ENCODE results near the gene ZNF786. TPM values are rescaled to one million over a fixed set of nuclear protein-coding genes. Genes with fewer than 3 reads are reported as not detected.

ZNF786 gene
- total RNA-seq, 1 donor from 2014 or later: 20.6 TPM

DNA sequence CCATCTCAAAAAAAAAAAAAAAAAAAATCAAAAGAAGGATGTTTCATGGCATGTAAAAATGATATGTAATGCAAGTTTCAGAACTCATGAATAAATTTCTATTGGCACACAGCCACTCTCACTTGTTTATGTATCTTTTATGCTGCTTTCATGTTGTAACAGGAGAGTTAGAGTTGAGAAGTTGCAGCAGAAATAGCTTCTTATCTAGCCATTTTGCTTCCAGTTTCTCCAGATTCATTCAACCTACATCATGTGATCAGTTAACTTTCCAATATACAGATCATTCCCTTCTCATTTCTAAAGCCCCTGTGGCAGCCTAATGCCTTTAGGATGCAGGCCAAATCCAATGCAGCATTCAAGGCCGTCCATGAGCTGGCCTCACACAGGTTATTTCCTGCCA lies 30.4 kb downstream of the ZNF786 start:
- no peaks in the 10 kb centered on the region for H3K27me3 Mint-ChIP-seq
- no peak for DNase-seq (ENCODE audit: low spot score, unreplicated experiment)
- peak overlapping the region; percentile 6 for H3K27ac Mint-ChIP-seq
- H3K4me3 Mint-ChIP-seq (ENCODE audit: low read depth): no peak overlapping the region
- H3K9me3 Mint-ChIP-seq (ENCODE audit: low read depth): no peaks in the 10 kb centered on the region
- peaks cover 3% of the 10 kb centered on the region for H3K4me1 Mint-ChIP-seq (ENCODE audit: low read depth)
- TF ChIP-seq, protein P1, sequence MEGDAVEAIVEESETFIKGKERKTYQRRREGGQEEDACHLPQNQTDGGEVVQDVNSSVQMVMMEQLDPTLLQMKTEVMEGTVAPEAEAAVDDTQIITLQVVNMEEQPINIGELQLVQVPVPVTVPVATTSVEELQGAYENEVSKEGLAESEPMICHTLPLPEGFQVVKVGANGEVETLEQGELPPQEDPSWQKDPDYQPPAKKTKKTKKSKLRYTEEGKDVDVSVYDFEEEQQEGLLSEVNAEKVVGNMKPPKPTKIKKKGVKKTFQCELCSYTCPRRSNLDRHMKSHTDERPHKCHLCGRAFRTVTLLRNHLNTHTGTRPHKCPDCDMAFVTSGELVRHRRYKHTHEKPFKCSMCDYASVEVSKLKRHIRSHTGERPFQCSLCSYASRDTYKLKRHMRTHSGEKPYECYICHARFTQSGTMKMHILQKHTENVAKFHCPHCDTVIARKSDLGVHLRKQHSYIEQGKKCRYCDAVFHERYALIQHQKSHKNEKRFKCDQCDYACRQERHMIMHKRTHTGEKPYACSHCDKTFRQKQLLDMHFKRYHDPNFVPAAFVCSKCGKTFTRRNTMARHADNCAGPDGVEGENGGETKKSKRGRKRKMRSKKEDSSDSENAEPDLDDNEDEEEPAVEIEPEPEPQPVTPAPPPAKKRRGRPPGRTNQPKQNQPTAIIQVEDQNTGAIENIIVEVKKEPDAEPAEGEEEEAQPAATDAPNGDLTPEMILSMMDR (IDR thresholded peaks at IDR 0.05; ENCODE audit: unreplicated experiment): no peak
- H3K36me3 Mint-ChIP-seq (ENCODE audit: insufficient read depth): no peaks in the 10 kb centered on the region

DNA sequence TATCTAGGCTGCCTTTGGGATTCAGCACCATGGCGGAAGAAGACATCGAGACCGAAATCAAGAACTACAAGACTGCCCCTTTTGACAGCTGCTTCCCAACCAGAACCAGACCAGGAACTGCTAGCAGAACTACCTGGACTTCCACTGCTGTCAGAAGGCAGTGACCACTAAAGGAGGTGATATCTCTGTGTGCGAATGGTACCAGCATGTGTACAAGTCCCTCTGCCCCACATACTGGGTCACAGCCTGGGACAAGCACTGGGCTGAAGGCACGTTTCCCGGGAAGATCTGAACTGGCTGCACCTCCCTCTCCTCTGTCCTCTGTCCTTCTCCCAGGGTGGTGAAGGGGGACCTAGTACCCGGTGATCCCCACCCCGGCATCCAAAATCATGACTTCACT lies 36.6 kb downstream of the ZNF786 start:
- H3K36me3 Mint-ChIP-seq (ENCODE audit: insufficient read depth): no peaks in the 10 kb centered on the region
- H3K4me1 Mint-ChIP-seq (ENCODE audit: low read depth): no peaks in the 10 kb centered on the region
- H3K4me3 Mint-ChIP-seq (ENCODE audit: low read depth): no peak overlapping the region
- DNase-seq (ENCODE audit: low spot score, unreplicated experiment): no peak
- H3K27ac Mint-ChIP-seq: no peak overlapping the region
- TF ChIP-seq, protein P1 (IDR thresholded peaks at IDR 0.05; ENCODE audit: unreplicated experiment): no peak
- peaks cover 2% of the 10 kb centered on the region for H3K27me3 Mint-ChIP-seq
- H3K9me3 Mint-ChIP-seq (ENCODE audit: low read depth): no peaks in the 10 kb centered on the region

DNA sequence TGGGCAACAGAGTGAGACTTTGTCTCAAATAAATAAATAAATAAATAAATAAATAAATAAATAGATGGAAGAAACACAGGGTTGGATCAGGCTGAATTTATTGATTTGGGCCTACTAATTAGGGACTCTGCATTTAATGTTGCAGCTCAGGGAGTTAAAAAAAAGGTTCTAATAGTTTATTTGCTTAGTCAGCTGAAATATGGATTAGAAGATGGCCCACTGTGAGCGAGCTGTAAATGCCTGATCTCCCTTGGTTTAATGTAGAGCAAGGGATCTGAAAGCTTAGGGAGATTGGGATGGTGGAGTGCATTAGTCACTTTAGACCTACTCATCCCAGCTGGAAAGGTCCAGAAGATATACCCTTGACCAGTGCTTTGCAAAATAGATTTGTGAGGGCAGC lies 37.1 kb downstream of the ZNF786 start:
- DNase-seq (ENCODE audit: low spot score, unreplicated experiment): no peak
- no peaks in the 10 kb centered on the region for H3K9me3 Mint-ChIP-seq (ENCODE audit: low read depth)
- H3K36me3 Mint-ChIP-seq (ENCODE audit: insufficient read depth): no peaks in the 10 kb centered on the region
- H3K27me3 Mint-ChIP-seq: peaks cover 2% of the 10 kb centered on the region
- TF ChIP-seq, protein P1 (IDR thresholded peaks at IDR 0.05; ENCODE audit: unreplicated experiment): no peak
- H3K4me3 Mint-ChIP-seq (ENCODE audit: low read depth): no peak overlapping the region
- no peak overlapping the region for H3K27ac Mint-ChIP-seq
- H3K4me1 Mint-ChIP-seq (ENCODE audit: low read depth): no peaks in the 10 kb centered on the region

DNA sequence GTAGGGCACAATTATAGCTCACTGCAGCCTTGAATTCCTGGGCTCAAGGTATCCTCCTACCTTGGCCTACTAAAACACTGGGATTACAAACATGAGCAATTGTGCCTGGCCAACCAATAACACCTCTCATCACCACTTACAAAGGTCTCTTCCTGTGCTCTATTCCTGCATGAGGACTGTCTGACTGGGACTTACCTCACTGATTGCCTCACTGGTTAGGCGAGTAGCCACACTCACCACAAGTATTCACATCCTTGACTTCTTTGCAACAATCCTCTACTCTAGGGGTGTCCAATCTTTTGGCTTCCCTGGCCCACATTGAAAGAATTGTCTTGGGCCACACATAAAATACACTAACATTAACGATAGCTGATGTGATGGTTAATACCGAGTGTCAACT lies 39.6 kb downstream of the ZNF786 start:
- H3K4me1 Mint-ChIP-seq (ENCODE audit: low read depth): no peaks in the 10 kb centered on the region
- TF ChIP-seq, protein P1 (IDR thresholded peaks at IDR 0.05; ENCODE audit: unreplicated experiment): no peak
- no peaks in the 10 kb centered on the region for H3K36me3 Mint-ChIP-seq (ENCODE audit: insufficient read depth)
- no peaks in the 10 kb centered on the region for H3K9me3 Mint-ChIP-seq (ENCODE audit: low read depth)
- peak overlapping the region; percentile 53 for H3K27ac Mint-ChIP-seq
- H3K4me3 Mint-ChIP-seq (ENCODE audit: low read depth): no peak overlapping the region
- DNase-seq (ENCODE audit: low spot score, unreplicated experiment): no peak
- H3K27me3 Mint-ChIP-seq: peaks cover 2% of the 10 kb centered on the region

DNA sequence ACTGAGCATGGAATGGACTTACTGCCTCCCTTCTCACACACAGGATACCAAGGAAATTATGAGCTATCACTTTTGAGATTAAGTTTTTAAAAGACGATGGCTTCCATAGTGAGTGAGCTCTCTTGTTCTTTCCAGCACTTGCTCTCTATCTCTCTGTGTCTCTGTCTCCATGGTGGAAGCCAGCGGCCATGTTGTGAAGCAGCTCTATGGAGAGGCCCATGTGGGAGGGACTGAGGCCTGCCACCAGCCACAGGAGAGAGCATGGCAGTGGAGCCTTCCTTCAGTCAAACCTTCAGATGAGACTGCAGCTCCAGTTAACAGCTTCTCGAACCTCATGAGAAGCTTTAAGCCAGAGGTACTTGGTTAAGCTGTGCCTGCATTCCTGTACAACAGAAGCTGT lies 41.7 kb downstream of the ZNF786 start:
- Mint-ChIP-seq H3K27ac (no peak overlapping the region), H3K4me1 (ENCODE audit: low read depth) (no peaks in the 10 kb centered on the region), H3K9me3 (ENCODE audit: low read depth) (no peaks in the 10 kb centered on the region), H3K27me3 (peaks cover under 1% of the 10 kb centered on the region), H3K4me3 (ENCODE audit: low read depth) (no peak overlapping the region), H3K36me3 (ENCODE audit: insufficient read depth) (no peaks in the 10 kb centered on the region)
- no peak for DNase-seq (ENCODE audit: low spot score, unreplicated experiment)
- TF ChIP-seq, protein P1 (IDR thresholded peaks at IDR 0.05; ENCODE audit: unreplicated experiment): no peak

Data from progenitor cell of endocrine pancreas (in vitro differentiated cells).